ENCODE measurements around the gene SPATA2L. TPM values are rescaled to one million over a fixed set of nuclear protein-coding genes. Genes with fewer than 3 reads are reported as not detected.
A peak's percentile ranks its signal among the peaks of the same experiment; 100 is the strongest.

Gene SPATA2L
- total and polyA plus RNA-seq, 2 of the 13 experiments (the other 11 are each of a cell fraction or from before 2014, with no cell fraction given) = 9.1 to 20.7 TPM

- no peak for DNase-seq (ENCODE audit: low spot score)
- no TSS peak for BruUV-seq (replicated peaks)
- Histone ChIP-seq H2AFZ (ENCODE audit: low read length) (no peak overlapping the region), H4K20me1 (ENCODE audit: insufficient read depth, low read length) (no peaks in the 10 kb centered on the region), H3K27ac (ENCODE audit: extremely low read length, insufficient read depth, low read length) (no peak overlapping the region), H3K9me3 (ENCODE audit: low read length) (no peaks in the 10 kb centered on the region), H3K9ac (ENCODE audit: insufficient read depth, low read depth, low read length) (no peak overlapping the region), H3K27me3 (ENCODE audit: control insufficient read depth in 1 of 2, insufficient read depth in 2 of 2, low read length in 2 of 2) (no peaks in the 10 kb centered on the region), H3K4me3 (replicated peaks in 1 of 3; ENCODE audit: insufficient read depth in 1 of 3, low read depth in 2 of 3, low read length in 3 of 3) (no peak overlapping the region), H3K79me2 (ENCODE audit: insufficient read depth, low read length) (no peaks in the 10 kb centered on the region), H3K4me1 (ENCODE audit: insufficient read depth, low read length) (peaks cover 21% of the 10 kb centered on the region), H3K36me3 (replicated peaks in 1 of 2; ENCODE audit: control insufficient read depth in 1 of 2, insufficient read depth in 2 of 2, low read length in 2 of 2) (peaks cover 41 to 75% of the 10 kb centered on the region in 2 experiments), H3K4me2 (ENCODE audit: low read depth, low read length) (no peak overlapping the region)
- in situ Hi-C loops (cut with HindIII; ENCODE audit: extremely low pct_ligation_motif_present, low pct_unique_long_range_greater_than_20kb) = no loop called here
- intact Hi-C loops (cut with micrococcal nuclease; ENCODE audit: unreplicated experiment) = no loop called here
- CTCF ChIA-PET (ENCODE audit: low intra/inter-chr PET ratio, low total read pairs) = no interaction called here
- 96% methylated on average over 15 of the region's 17 CpGs for WGBS (ENCODE audit: low lambda C conversion rate)
- POLR2A ChIA-PET = no interaction called here
- ATAC-seq = no peak
- no peak for FAIRE-seq
- peak in 1 of 2 experiments; percentile 54; a peak in 1 of 4 replicates for TF ChIP-seq POLR2A (IDR thresholded peaks at IDR 0.05; ENCODE audit: insufficient read depth in 1 of 2, low read depth in 2 of 2, low read length in 2 of 2)
- TF ChIP-seq ZNF781 (CRISPR knock-in tag; IDR thresholded peaks at IDR 0.05; ENCODE audit: borderline replicate concordance, not compliant biosample characterization) = no peak
- 0 out of 2 replicates have a peak, but pooled peaks have one; percentile 16 for TF ChIP-seq ZNF768 (CRISPR knock-in tag; IDR thresholded peaks at IDR 0.05)
- no peak for TF ChIP-seq CSRNP2 (CRISPR knock-in tag; conservative IDR thresholded peaks at IDR 0.05; ENCODE audit: low read depth)
- TF ChIP-seq RBM22 (optimal IDR thresholded peaks at IDR 0.05; ENCODE audit: low read length) = peak; percentile 5
Observed at GRCh38 chr16:89733322-89733721, 31.8 kb upstream of the SPATA2L start.

- FAIRE-seq (no peak), ATAC-seq (no peak), DNase-seq (ENCODE audit: low spot score) (no peak)
- Histone ChIP-seq H2AFZ (ENCODE audit: low read length) (no peak overlapping the region), H3K4me2 (ENCODE audit: low read depth, low read length) (no peak overlapping the region), H3K4me3 (replicated peaks in 1 of 3; ENCODE audit: insufficient read depth in 1 of 3, low read depth in 2 of 3, low read length in 3 of 3) (no peak overlapping the region), H3K79me2 (ENCODE audit: insufficient read depth, low read length) (no peaks in the 10 kb centered on the region), H3K9me3 (ENCODE audit: low read length) (no peaks in the 10 kb centered on the region), H3K9ac (ENCODE audit: insufficient read depth, low read depth, low read length) (no peak overlapping the region), H3K27me3 (ENCODE audit: control insufficient read depth in 1 of 2, insufficient read depth in 2 of 2, low read length in 2 of 2) (no peaks in the 10 kb centered on the region), H3K36me3 (replicated peaks in 1 of 2; ENCODE audit: control insufficient read depth in 1 of 2, insufficient read depth in 2 of 2, low read length in 2 of 2) (peaks cover 37 to 71% of the 10 kb centered on the region in 2 experiments), H3K4me1 (ENCODE audit: insufficient read depth, low read length) (peaks cover 21% of the 10 kb centered on the region), H4K20me1 (ENCODE audit: insufficient read depth, low read length) (no peaks in the 10 kb centered on the region), H3K27ac (ENCODE audit: extremely low read length, insufficient read depth, low read length) (no peak overlapping the region)
- 97% methylated on average over 9 of the region's 9 CpGs for WGBS (ENCODE audit: low lambda C conversion rate)
- in situ Hi-C loops (cut with HindIII; ENCODE audit: extremely low pct_ligation_motif_present, low pct_unique_long_range_greater_than_20kb) (no loop called here), intact Hi-C loops (cut with micrococcal nuclease; ENCODE audit: unreplicated experiment) (no loop called here)
- ChIA-PET CTCF (ENCODE audit: low intra/inter-chr PET ratio, low total read pairs) (no interaction called here), POLR2A (no interaction called here)
- no TSS peak for BruUV-seq (replicated peaks)
- TF ChIP-seq HNRNPL (IDR thresholded peaks at IDR 0.05; ENCODE audit: low read depth, low read length) = 0 out of 2 replicates have a peak, but pooled peaks have one; percentile 43
- peak; percentile 30 for TF ChIP-seq RBFOX2 (IDR thresholded peaks at IDR 0.05; ENCODE audit: low read depth, low read length)
- no peak for TF ChIP-seq PTBP1 (IDR thresholded peaks at IDR 0.05; ENCODE audit: low read depth, low read length, poor library complexity, severe bottlenecking)
- TF ChIP-seq ZNF512B (CRISPR knock-in tag; IDR thresholded peaks at IDR 0.05; ENCODE audit: borderline replicate concordance) = 0 out of 2 replicates have a peak, but pooled peaks have one; percentile 57
- TF ChIP-seq ZNF331 (CRISPR knock-in tag; IDR thresholded peaks at IDR 0.05) = no peak
- no peak for TF ChIP-seq ZKSCAN8 (CRISPR knock-in tag; IDR thresholded peaks at IDR 0.05; ENCODE audit: borderline replicate concordance)
- TF ChIP-seq NCOR1 (IDR thresholded peaks at IDR 0.05; ENCODE audit: borderline replicate concordance, low read length) = no peak
- peak; percentile 20; the same call in 1 of the 2 replicates for TF ChIP-seq ZFP91 (CRISPR knock-in tag; IDR thresholded peaks at IDR 0.05; ENCODE audit: borderline replicate concordance)
- TF ChIP-seq NFE2 (CRISPR knock-in tag; IDR thresholded peaks at IDR 0.05) = no peak
Observed at GRCh38 chr16:89732918-89733242, 31.4 kb upstream of the SPATA2L start.
